MM.1S (cell line): ENCODE results near the gene PDK1.

Experiments used
- EZH2phosphoT487 ChIP-seq: fragments of 300-600 bp; sonication (generic); IDR thresholded peaks from 2 replicates; pipeline ENCODE4 v1.6.1; 2018; ENCODE audit warnings: antibody characterized with exemption, low read length
- TF ChIP-seq, protein P1 (sequence below): fragments of 300-600 bp; sonication (generic); IDR thresholded peaks from 2 replicates; pipeline ENCODE4 v1.5.1; 2016; ENCODE audit warnings: antibody characterized with exemption, low read length, mixed read lengths

DNA sequence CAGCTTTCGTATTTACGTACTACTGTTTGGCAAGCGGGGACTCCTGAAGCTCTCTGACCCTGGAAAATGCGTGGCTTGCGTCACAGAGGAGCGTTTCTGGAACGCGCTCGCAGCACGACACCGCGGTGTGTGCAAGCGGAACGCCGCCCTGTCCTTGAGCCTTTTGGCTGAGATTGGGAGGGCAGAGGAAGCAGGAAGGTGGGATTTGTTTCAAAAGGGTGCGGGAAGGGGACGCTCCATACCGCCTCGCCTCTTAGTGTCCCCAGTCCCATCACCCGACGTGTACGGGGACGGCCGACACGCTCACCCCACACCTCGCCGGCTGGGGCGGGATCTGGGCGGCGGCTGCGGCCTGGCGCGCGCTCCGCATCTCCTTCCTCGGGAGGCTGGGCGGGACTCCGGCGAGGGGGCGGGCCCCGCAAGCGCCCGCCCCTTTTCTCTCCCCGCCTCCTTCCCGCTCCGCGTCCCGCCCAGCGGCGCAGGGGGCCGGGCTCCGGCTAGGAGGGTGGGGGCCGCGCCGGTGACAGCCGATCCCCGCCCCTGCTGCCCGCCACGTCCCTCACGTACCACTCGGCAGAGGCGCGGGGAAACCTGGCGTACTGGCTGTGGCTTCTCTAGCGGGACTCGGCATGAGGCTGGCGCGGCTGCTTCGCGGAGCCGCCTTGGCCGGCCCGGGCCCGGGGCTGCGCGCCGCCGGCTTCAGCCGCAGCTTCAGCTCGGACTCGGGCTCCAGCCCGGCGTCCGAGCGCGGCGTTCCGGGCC lies at the start of gene PDK1:
- TF ChIP-seq, protein P1, sequence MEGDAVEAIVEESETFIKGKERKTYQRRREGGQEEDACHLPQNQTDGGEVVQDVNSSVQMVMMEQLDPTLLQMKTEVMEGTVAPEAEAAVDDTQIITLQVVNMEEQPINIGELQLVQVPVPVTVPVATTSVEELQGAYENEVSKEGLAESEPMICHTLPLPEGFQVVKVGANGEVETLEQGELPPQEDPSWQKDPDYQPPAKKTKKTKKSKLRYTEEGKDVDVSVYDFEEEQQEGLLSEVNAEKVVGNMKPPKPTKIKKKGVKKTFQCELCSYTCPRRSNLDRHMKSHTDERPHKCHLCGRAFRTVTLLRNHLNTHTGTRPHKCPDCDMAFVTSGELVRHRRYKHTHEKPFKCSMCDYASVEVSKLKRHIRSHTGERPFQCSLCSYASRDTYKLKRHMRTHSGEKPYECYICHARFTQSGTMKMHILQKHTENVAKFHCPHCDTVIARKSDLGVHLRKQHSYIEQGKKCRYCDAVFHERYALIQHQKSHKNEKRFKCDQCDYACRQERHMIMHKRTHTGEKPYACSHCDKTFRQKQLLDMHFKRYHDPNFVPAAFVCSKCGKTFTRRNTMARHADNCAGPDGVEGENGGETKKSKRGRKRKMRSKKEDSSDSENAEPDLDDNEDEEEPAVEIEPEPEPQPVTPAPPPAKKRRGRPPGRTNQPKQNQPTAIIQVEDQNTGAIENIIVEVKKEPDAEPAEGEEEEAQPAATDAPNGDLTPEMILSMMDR = no peak
- no peak for TF ChIP-seq EZH2phosphoT487
